ENCODE results near the gene CRYAA. TPM values are rescaled to one million over a fixed set of nuclear protein-coding genes. Genes with fewer than 3 reads are reported as not detected.

CRYAA gene
- total RNA-seq, 1 experiment from 2014 or later, result not detected

GRCh38 chr21:43201491-43201890, 32.7 kb downstream of the CRYAA start:
- Histone ChIP-seq H3T11ph (ENCODE audit: low read length) (no peak overlapping the region), H2BK12ac (ENCODE audit: insufficient read length, low read depth, low read length) (no peak overlapping the region), H3K14ac (ENCODE audit: insufficient read depth, low read length) (no peak overlapping the region), H3K23ac (ENCODE audit: insufficient read length, low read depth, low read length) (no peak overlapping the region), H3K27ac (ENCODE audit: insufficient read length, low read depth, low read length) (no peak overlapping the region), H2BK5ac (ENCODE audit: insufficient read length, low read length) (no peak overlapping the region), H2BK20ac (ENCODE audit: low read depth, low read length, poor library complexity, severe bottlenecking) (no peak overlapping the region), H2BK15ac (ENCODE audit: low read depth, low read length) (no peak overlapping the region), H3K9ac (ENCODE audit: extremely low read depth, insufficient read length, low read length) (no peak overlapping the region), H3K4me1 (ENCODE audit: insufficient read depth, low read length) (no peaks in the 10 kb centered on the region), H2BK120ac (ENCODE audit: low read depth, low read length, poor library complexity, severe bottlenecking) (no peak overlapping the region), H4K5ac (ENCODE audit: insufficient read length, low read depth, low read length) (no peak overlapping the region), H3K56ac (ENCODE audit: insufficient read length, low read depth, low read length) (no peak overlapping the region), H3K4ac (ENCODE audit: low read depth, low read length) (no peak overlapping the region), H3K23me2 (ENCODE audit: insufficient read length, low read depth, low read length, poor library complexity, severe bottlenecking) (no peaks in the 10 kb centered on the region), H4K20me1 (ENCODE audit: control insufficient read depth, insufficient read depth, insufficient read length) (no peaks in the 10 kb centered on the region), H4K91ac (ENCODE audit: insufficient read length, low read depth, low read length) (no peak overlapping the region), H3K18ac (ENCODE audit: insufficient read length, low read depth, low read length) (no peak overlapping the region), H3K9me3 (ENCODE audit: control insufficient read depth, low read depth, low read length) (no peaks in the 10 kb centered on the region), H4K8ac (replicated peaks; ENCODE audit: insufficient read length, low read depth, low read length) (no peak overlapping the region), H3K79me2 (ENCODE audit: insufficient read depth, low read length) (no peaks in the 10 kb centered on the region), H2AK5ac (ENCODE audit: insufficient read length, low read length) (no peak overlapping the region), H3K79me1 (ENCODE audit: insufficient read depth, low read depth, low read length, poor library complexity, severe bottlenecking) (no peaks in the 10 kb centered on the region), H3K27me3 (ENCODE audit: insufficient read depth, low read length) (no peaks in the 10 kb centered on the region), H2AFZ (ENCODE audit: low read length) (no peak overlapping the region), H3K4me2 (ENCODE audit: insufficient read depth, insufficient read length, low read length) (no peak overlapping the region)
- peaks cover 16 to 26% of the 10 kb centered on the region in 2 experiments for H3K9me3 Mint-ChIP-seq
- TF ChIP-seq CTCF (conservative IDR thresholded peaks at IDR 0.05), result no peak
- H3K27ac Mint-ChIP-seq, result no peak overlapping the region
- peaks cover 3% of the 10 kb centered on the region for H3K27me3 Mint-ChIP-seq (ENCODE audit: low read depth)
- no CpG with 5 or more reads among the region's 1 CpG for WGBS (ENCODE audit: extremely low coverage, insufficient read length, low lambda C conversion rate)
- H3K4me1 Mint-ChIP-seq, result peaks cover 9 to 10% of the 10 kb centered on the region in 2 experiments
- H3K4me3 Mint-ChIP-seq, result no peak overlapping the region
- H3K36me3 Mint-ChIP-seq (ENCODE audit: insufficient read depth in 1 of 3, low read depth in 3 of 3), result peaks cover 0 to 11% (median 8%) of the 10 kb centered on the region in 3 experiments; a peak in 3 of 7 replicates
- DNase-seq, result no peak
